IMR-90 (cell line): ENCODE results near the gene PTGR1. TPM values are rescaled to one million over a fixed set of nuclear protein-coding genes. Genes with fewer than 3 reads are reported as not detected.

ENCODE experiments used
- ATAC-seq: fragments of 200-7000 bp; cut with Tn5 transposase; 2 replicates; pipeline ENCODE4 v1.9.1; 2020; ENCODE audit warnings: low read depth, mild to moderate bottlenecking, moderate library complexity
- BruUV-seq: library from RNA; stranded (reverse); fragments of 400-500 nt; replicated peaks from 2 replicates; lab custom pipeline; 2021; lab: Mats Ljungman, UMichigan
- CTCF ChIA-PET: fragments of 300-600 bp; formaldehyde crosslinking; extraction: SDS; loops from one replicate; lab custom pipeline; 2021; ENCODE audit warnings: antibody characterized with exemption; lab: Yijun Ruan, JAX
- POLR2A ChIA-PET: fragments of 300-600 bp; sonication (Branson Sonifier 250); formaldehyde crosslinking; loops from one replicate; lab custom pipeline; 2022; ENCODE audit warnings: antibody characterized with exemption; ENCODE audit not compliant: unreplicated experiment; lab: Charles Lee
- DNase-seq: peaks from one replicate; pipeline ENCODE4 v3.0.0; 2013
- H2AFZ ChIP-seq: replicated peaks from 2 replicates; pipeline ENCODE3; 2013; ENCODE audit warnings: low read length, mild to moderate bottlenecking; ENCODE audit not compliant: poor library complexity
- H2AK5ac ChIP-seq: 2 replicates; pipeline ENCODE4 v1.6.1; 2013; ENCODE audit warnings: low read depth, low read length, inconsistent platforms
- H2AK9ac ChIP-seq: replicated peaks from 2 replicates; pipeline ENCODE3; 2013; ENCODE audit warnings: mild to moderate bottlenecking, low read depth, low read length, moderate library complexity; ENCODE audit not compliant: poor library complexity
- H2BK120ac ChIP-seq: 2 replicates; pipeline ENCODE4 v1.6.1; 2013; ENCODE audit warnings: low read depth, low read length, inconsistent platforms
- H2BK15ac ChIP-seq: 3 replicates; pipeline ENCODE4 v1.6.1; 2013; ENCODE audit warnings: low read depth, low read length, inconsistent platforms
- H2BK20ac ChIP-seq: 2 replicates; pipeline ENCODE4 v1.6.1; 2013; ENCODE audit warnings: low read depth, mild to moderate bottlenecking, inconsistent platforms, low read length, moderate library complexity
- H2BK5ac ChIP-seq: 2 replicates; pipeline ENCODE4 v1.6.1; 2013; ENCODE audit warnings: mild to moderate bottlenecking, low read depth, low read length, inconsistent platforms; ENCODE audit not compliant: poor library complexity, severe bottlenecking
- H3K14ac ChIP-seq: replicated peaks from 2 replicates; pipeline ENCODE4 v1.6.1; 2013; ENCODE audit warnings: low read depth, low read length, inconsistent platforms
- H3K18ac ChIP-seq: 2 replicates; pipeline ENCODE4 v1.6.1; 2013; ENCODE audit warnings: low read depth, low read length, control low read depth
- H3K23ac ChIP-seq: 2 replicates; pipeline ENCODE4 v1.6.1; 2013; ENCODE audit warnings: low read depth, low read length, inconsistent platforms
- H3K27ac ChIP-seq: 2 replicates; pipeline ENCODE4 v1.5.1; 2013; ENCODE audit warnings: mild to moderate bottlenecking, control low read depth, low read length; ENCODE audit not compliant: insufficient read depth
- H3K27me3 ChIP-seq: 2 replicates; pipeline ENCODE4 v1.6.1; 2013; ENCODE audit warnings: low read length; ENCODE audit not compliant: control insufficient read depth, insufficient read depth
- H3K36me3 ChIP-seq: 2 replicates; pipeline ENCODE4 v1.6.1; 2013; ENCODE audit warnings: low read length, mixed read lengths; ENCODE audit not compliant: control insufficient read depth, insufficient read depth
- H3K4ac ChIP-seq: 2 replicates; pipeline ENCODE4 v1.6.1; 2013; ENCODE audit warnings: low read depth, low read length, inconsistent platforms
- H3K4me1 ChIP-seq: 2 replicates; pipeline ENCODE4 v1.6.1; 2013; ENCODE audit warnings: low read length, mixed read lengths; ENCODE audit not compliant: control insufficient read depth, insufficient read depth
- H3K4me2 ChIP-seq: 2 replicates; pipeline ENCODE4 v1.6.1; 2013; ENCODE audit warnings: low read depth, mild to moderate bottlenecking, control low read depth, low read length, moderate library complexity
- H3K4me3 ChIP-seq: 2 replicates; pipeline ENCODE4 v1.5.1; 2013; ENCODE audit warnings: low read depth, mild to moderate bottlenecking, control low read depth, low read length, moderate library complexity; ENCODE audit not compliant: insufficient read depth
- H3K56ac ChIP-seq: 2 replicates; pipeline ENCODE4 v1.6.1; 2013; ENCODE audit warnings: low read length, inconsistent platforms; ENCODE audit not compliant: insufficient read depth; ENCODE audit errors: extremely low read depth
- H3K79me1 ChIP-seq, 2 experiments: 2 replicates each; pipeline ENCODE4 v1.6.1; 2013; ENCODE audit warnings: low read length in 2 of 2, inconsistent platforms in 1 of 2, low read depth in 1 of 2
- H3K9ac ChIP-seq: 2 replicates; pipeline ENCODE4 v1.6.1; 2013; ENCODE audit warnings: low read depth, low read length, control low read depth
- H3K9me1 ChIP-seq: 2 replicates; pipeline ENCODE4 v1.6.1; 2013; ENCODE audit warnings: low read length, inconsistent platforms; ENCODE audit not compliant: insufficient read depth
- H3K9me3 ChIP-seq: 2 replicates; pipeline ENCODE4 v1.6.1; 2013; ENCODE audit warnings: low read length; ENCODE audit not compliant: control insufficient read depth, insufficient read depth
- H4K20me1 ChIP-seq: 2 replicates; pipeline ENCODE4 v1.6.1; 2013; ENCODE audit warnings: low read length, inconsistent platforms; ENCODE audit not compliant: insufficient read depth
- H4K5ac ChIP-seq: 2 replicates; pipeline ENCODE4 v1.6.1; 2013; ENCODE audit warnings: mild to moderate bottlenecking, low read depth, low read length, control low read depth
- H4K8ac ChIP-seq, 2 experiments: 2 replicates each; pipeline ENCODE4 v1.6.1; 2013; ENCODE audit warnings: low read depth in 2 of 2, low read length in 2 of 2, control low read depth in 1 of 2, inconsistent platforms in 1 of 2
- H4K91ac ChIP-seq: 2 replicates; pipeline ENCODE4 v1.6.1; 2013; ENCODE audit warnings: low read depth, low read length, inconsistent platforms; ENCODE audit not compliant: insufficient read depth
- BHLHE40 ChIP-seq: fragments of 150-350 bp; IDR thresholded peaks from 2 replicates; pipeline ENCODE4 v1.6.1; 2016; ENCODE audit warnings: mild to moderate bottlenecking, low read depth, low read length
- CEBPB ChIP-seq: IDR thresholded peaks from 2 replicates; pipeline ENCODE4 v1.6.1; 2012; ENCODE audit warnings: low read depth, low read length, improper control_type of control experiment
- CHD1 ChIP-seq: IDR thresholded peaks from 2 replicates; pipeline ENCODE4 v1.6.1; 2012; ENCODE audit warnings: low read depth, low read length, improper control_type of control experiment
- CTCF ChIP-seq: conservative IDR thresholded peaks from 2 replicates; pipeline ENCODE4 v1.5.1; 2012; ENCODE audit warnings: mild to moderate bottlenecking, low read depth, low read length, improper control_type of control experiment
- ELK1 ChIP-seq: fragments of 150-350 bp; IDR thresholded peaks from 2 replicates; pipeline ENCODE4 v1.6.1; 2016; ENCODE audit warnings: low read depth, mild to moderate bottlenecking, low read length, moderate library complexity, borderline replicate concordance
- FOS ChIP-seq: fragments of 150-350 bp; IDR thresholded peaks from 2 replicates; pipeline ENCODE4 v1.6.1; 2016; ENCODE audit warnings: low read depth, low read length
- MAFK ChIP-seq: IDR thresholded peaks from 2 replicates; pipeline ENCODE4 v1.6.1; 2012; ENCODE audit warnings: low read depth, low read length, improper control_type of control experiment
- MAZ ChIP-seq: IDR thresholded peaks from 2 replicates; pipeline ENCODE4 v1.6.1; 2012; ENCODE audit warnings: low read depth, mild to moderate bottlenecking, low read length, improper control_type of control experiment, moderate library complexity, borderline replicate concordance
- MXI1 ChIP-seq: IDR thresholded peaks from 2 replicates; pipeline ENCODE4 v1.6.1; 2012; ENCODE audit warnings: low read depth, mild to moderate bottlenecking, low read length, moderate library complexity, borderline replicate concordance
- NFE2L2 ChIP-seq: fragments of 150-350 bp; IDR thresholded peaks from 2 replicates; pipeline ENCODE4 v1.6.1; 2016; ENCODE audit warnings: low read depth, mild to moderate bottlenecking, low read length
- POLR2A ChIP-seq: IDR thresholded peaks from 2 replicates; pipeline ENCODE4 v1.6.1; 2012; ENCODE audit warnings: mild to moderate bottlenecking, low read depth, low read length
- RAD21 ChIP-seq: IDR thresholded peaks from 2 replicates; pipeline ENCODE4 v1.6.1; 2012; ENCODE audit warnings: low read length, improper control_type of control experiment
- RCOR1 ChIP-seq: IDR thresholded peaks from 2 replicates; pipeline ENCODE4 v1.6.1; 2012; ENCODE audit warnings: mild to moderate bottlenecking, low read length, improper control_type of control experiment; ENCODE audit not compliant: insufficient replicate concordance
- RFX5 ChIP-seq: IDR thresholded peaks from 2 replicates; pipeline ENCODE4 v1.8.0; 2012; ENCODE audit warnings: low read depth, mild to moderate bottlenecking, low read length, moderate library complexity
- SMC3 ChIP-seq: fragments of 150-350 bp; IDR thresholded peaks from 2 replicates; pipeline ENCODE4 v1.6.1; 2016; ENCODE audit warnings: low read depth, mild to moderate bottlenecking, antibody characterized with exemption, low read length, moderate library complexity
- USF2 ChIP-seq: fragments of 150-350 bp; IDR thresholded peaks from 2 replicates; pipeline ENCODE4 v1.6.1; 2017; ENCODE audit warnings: mild to moderate bottlenecking, antibody characterized with exemption, low read length, low read depth
- WGBS, 2 experiments: methylation state at CpG; one replicate each; pipeline versions ENCODE4 v1.1.5 to v1.1.7; 2013; ENCODE audit warnings: missing lambda C conversion rate in 2 of 2; ENCODE audit not compliant: insufficient read length in 1 of 2; ENCODE audit errors: extremely low coverage in 2 of 2; 5-methylcytosine and 5-hydroxymethylcytosine counted together
- dilution Hi-C: fragments of 300-500 bp; cut with HindIII; formaldehyde crosslinking; loops from one replicate; pipeline ENCODE4 v1.14.3; 2018; ENCODE audit warnings: low sequenced_read_pairs; ENCODE audit not compliant: unreplicated experiment
- in situ Hi-C: fragments of 300-500 bp; cut with MboI; formaldehyde crosslinking; loops from 3 replicates; pipeline ENCODE4 v1.14.3; 2019; ENCODE audit warnings: low sequenced_read_pairs, inconsistent platforms, mixed read lengths
- intact Hi-C: fragments of 100-400 bp; cut with micrococcal nuclease; formaldehyde crosslinking; loops from 2 replicates; pipeline ENCODE4 v1.10.0; 2022
- polyA plus RNA-seq, 3 experiments: library from polyadenylated mRNA; depleted of rRNA; stranded (reverse); fragments of >200 nt; gene quantifications; 2 replicates each; pipeline ENCODE4 v1.2.3, GENCODE V29; 2012; ENCODE audit warnings: low replicate concordance in 1 of 3
- total RNA-seq: library from RNA; depleted of rRNA; stranded (reverse); fragments of >200 nt; gene quantifications from 2 replicates; pipeline ENCODE4 v1.2.3, GENCODE V29; 2012

Gene PTGR1
- total and polyA plus RNA-seq, 2 of the 4 experiments (the other 2 are of a cell fraction) = 45.9 to 72.7 TPM

- Histone ChIP-seq H2BK5ac (no peak overlapping the region), H2AK9ac (no peak overlapping the region), H3K18ac (no peak overlapping the region), H3K56ac (no peak overlapping the region), H3K27me3 (peaks cover 1% of the 10 kb centered on the region), H4K20me1 (no peaks in the 10 kb centered on the region), H2BK15ac (no peak overlapping the region), H3K4me1 (no peaks in the 10 kb centered on the region), H4K8ac (no peak overlapping the region), H3K4ac (no peak overlapping the region), H3K36me3 (no peaks in the 10 kb centered on the region), H3K79me1 (no peaks in the 10 kb centered on the region), H3K4me3 (no peak overlapping the region), H3K14ac (no peak overlapping the region), H2BK120ac (no peak overlapping the region), H3K9me3 (no peaks in the 10 kb centered on the region; the same call in 1 of the 2 replicates), H4K91ac (no peak overlapping the region), H3K4me2 (no peak overlapping the region), H3K9ac (no peak overlapping the region), H3K27ac (no peak overlapping the region), H2AK5ac (no peak overlapping the region), H3K23ac (no peak overlapping the region), H4K5ac (no peak overlapping the region), H3K9me1 (no peaks in the 10 kb centered on the region), H2BK20ac (no peak overlapping the region), H2AFZ (peak overlapping the region; percentile 58)
- in situ Hi-C loops (no loop called here), intact Hi-C loops (no loop called here), dilution Hi-C loops (no loop called here)
- DNase-seq = peak; percentile 18
- ChIA-PET POLR2A (no interaction called here), CTCF (no interaction called here)
- no TSS peak for BruUV-seq
- peak; percentile 57 for ATAC-seq
- TF ChIP-seq RAD21 = no peak
- TF ChIP-seq MAZ = no peak
- no peak for TF ChIP-seq USF2
- no peak for TF ChIP-seq CTCF
- no peak for TF ChIP-seq BHLHE40
- no peak for TF ChIP-seq MXI1
- no peak for TF ChIP-seq ELK1
- no peak for TF ChIP-seq CHD1
- TF ChIP-seq MAFK = no peak
- no peak for TF ChIP-seq POLR2A
- TF ChIP-seq SMC3 = no peak
- no peak for TF ChIP-seq RFX5
- TF ChIP-seq NFE2L2 = no peak
- no peak for TF ChIP-seq CEBPB
- no peak for TF ChIP-seq FOS
- TF ChIP-seq RCOR1 = no peak
- WGBS, 2 experiments = 41% methylated on average over 2 of the region's 2 CpGs; no CpG with 5 or more reads in 1 of the 2 experiments
These were observed 83.4 kb downstream of the PTGR1 start for GRCh38 chr9:111516061-111516465.
